GM12878 (cell line): Measurements from ENCODE around the gene TAC3. TPM values are rescaled to one million over a fixed set of nuclear protein-coding genes. Genes with fewer than 3 reads are reported as not detected.

Experiments used
- ATAC-seq: fragments of 200-7000 bp; cut with Tn5 transposase; 3 replicates; pipeline ENCODE4 v1.9.1; 2020; ENCODE audit warnings: mild to moderate bottlenecking, moderate library complexity
- BruUV-seq: library from RNA; stranded (reverse); fragments of 400-500 nt; replicated peaks from 2 replicates; lab custom pipeline; 2021; lab: Mats Ljungman, UMichigan
- CTCF ChIA-PET: fragments of 300-600 bp; sonication (Branson Sonifier 250); formaldehyde crosslinking; extraction: SDS; loops from one replicate; lab custom pipeline; 2021; ENCODE audit warnings: inconsistent platforms; lab: Yijun Ruan, JAX
- POLR2A ChIA-PET: fragments of 350-600 bp; formaldehyde crosslinking; extraction: SDS; loops from one replicate; lab custom pipeline; 2021; ENCODE audit warnings: inconsistent platforms; lab: Charles Lee
- RAD21 ChIA-PET: fragments of 300-600 bp; sonication (Branson Sonifier 250); formaldehyde crosslinking; loops from one replicate; lab custom pipeline; 2023; ENCODE audit warnings: antibody characterized with exemption; ENCODE audit not compliant: unreplicated experiment; lab: Charles Lee
- SMC1A ChIA-PET: fragments of 300-600 bp; sonication (Branson Sonifier 250); formaldehyde crosslinking; loops from one replicate; lab custom pipeline; 2023; ENCODE audit not compliant: unreplicated experiment, uncharacterized antibody; lab: Charles Lee
- DNase-seq: peaks from one replicate; pipeline ENCODE4 v3.0.0-alpha.2; 2011; ENCODE audit warnings: low read depth, low spot score
- FAIRE-seq: peaks from 3 replicates; lab custom pipeline; 2011; peaks lifted over from hg19 to GRCh38; lab: Jason Lieb, UNC
- H2AFZ ChIP-seq: 2 replicates; pipeline ENCODE4 v1.6.0; 2011; ENCODE audit warnings: low read depth, low read length, control low read depth; ENCODE audit not compliant: control insufficient read depth
- H3K27ac ChIP-seq: 2 replicates; pipeline ENCODE4 v1.5.1; 2011; ENCODE audit warnings: control low read depth; ENCODE audit not compliant: control insufficient read depth, insufficient read depth
- H3K27me3 ChIP-seq, 2 experiments: replicated peaks in 1 of 2; 2 replicates each; pipeline versions ENCODE4 v1.6.0 to v1.6.1; 2011; ENCODE audit warnings: low read length in 1 of 2; ENCODE audit not compliant: control insufficient read depth in 2 of 2, insufficient read depth in 2 of 2
- H3K36me3 ChIP-seq, 2 experiments: 2 replicates each; pipeline ENCODE4 v1.5.1; 2011; ENCODE audit warnings: low read length in 1 of 2; ENCODE audit not compliant: control insufficient read depth in 2 of 2, insufficient read depth in 2 of 2
- H3K4me1 ChIP-seq: 2 replicates; pipeline ENCODE4 v1.6.1; 2011; ENCODE audit warnings: mild to moderate bottlenecking, low read length, moderate library complexity, mixed read lengths; ENCODE audit not compliant: control insufficient read depth, insufficient read depth
- H3K4me2 ChIP-seq: 2 replicates; pipeline ENCODE4 v1.6.0; 2011; ENCODE audit warnings: control low read depth; ENCODE audit not compliant: control insufficient read depth, insufficient read depth
- H3K4me3 ChIP-seq: fragments of 200-600 bp; sonication (generic); 2 replicates; pipeline ENCODE4 v1.5.1; 2016
- H3K79me2 ChIP-seq: 2 replicates; pipeline ENCODE4 v1.6.0; 2011; ENCODE audit warnings: low read length; ENCODE audit not compliant: control insufficient read depth, insufficient read depth
- H3K9ac ChIP-seq: 2 replicates; pipeline ENCODE4 v1.8.0; 2011; ENCODE audit warnings: low read length, control low read depth, mixed read lengths; ENCODE audit not compliant: control insufficient read depth, insufficient read depth
- H3K9me3 ChIP-seq: replicated peaks from 3 replicates; pipeline ENCODE4 v1.5.1; 2011; ENCODE audit warnings: mild to moderate bottlenecking, low read length; ENCODE audit not compliant: control insufficient read depth, insufficient read depth
- H4K20me1 ChIP-seq: 2 replicates; pipeline ENCODE4 v1.6.0; 2011; ENCODE audit not compliant: control insufficient read depth, insufficient read depth
- EED ChIP-seq: sonication (generic); IDR thresholded peaks from 2 replicates; pipeline ENCODE4 v1.6.1; 2016; ENCODE audit warnings: antibody characterized with exemption, low read depth
- ETV6 ChIP-seq, 2 experiments: fragments of 450-650 bp in 1 of 2; IDR thresholded peaks in 1 of 2; conservative IDR thresholded peaks in 1 of 2; 2 replicates each; pipeline ENCODE4 v1.6.1; 2014; ENCODE audit warnings: antibody characterized with exemption in 1 of 2, borderline replicate concordance in 1 of 2, low read depth in 1 of 2, mild to moderate bottlenecking in 1 of 2, moderate library complexity in 1 of 2
- FOXM1 ChIP-seq: IDR thresholded peaks from 2 replicates; pipeline ENCODE4 v1.6.1; 2012; ENCODE audit warnings: low read depth, mild to moderate bottlenecking, inconsistent platforms, low read length, moderate library complexity
- MLLT1 ChIP-seq: fragments of 450-650 bp; IDR thresholded peaks from 2 replicates; pipeline ENCODE4 v1.6.1; 2016; ENCODE audit warnings: mild to moderate bottlenecking
- RELB ChIP-seq: fragments of 450-650 bp; IDR thresholded peaks from 2 replicates; pipeline ENCODE4 v1.6.1; 2017; ENCODE audit warnings: low read depth, mild to moderate bottlenecking, moderate library complexity
- SREBF2 ChIP-seq: IDR thresholded peaks from 2 replicates; pipeline ENCODE4 v1.6.1; 2012; ENCODE audit warnings: mild to moderate bottlenecking, low read length
- STAT1 ChIP-seq: fragments of 450-650 bp; conservative IDR thresholded peaks from 2 replicates; pipeline ENCODE4 v1.6.1; 2014; ENCODE audit warnings: antibody characterized with exemption, mild to moderate bottlenecking
- ZNF217 ChIP-seq: fragments of 450-650 bp; IDR thresholded peaks from 2 replicates; pipeline ENCODE4 v1.6.1; 2017; ENCODE audit warnings: antibody characterized with exemption, mild to moderate bottlenecking
- ZNF384 ChIP-seq: IDR thresholded peaks from 2 replicates; pipeline ENCODE4 v1.6.1; 2012; ENCODE audit warnings: low read depth, mild to moderate bottlenecking, low read length, improper control_type of control experiment, borderline replicate concordance
- WGBS: methylation state at CpG from one replicate; pipeline ENCODE4 v1.1.6; 2016; ENCODE audit warnings: low lambda C conversion rate; ENCODE audit not compliant: insufficient replicate concordance, insufficient coverage; ENCODE audit errors: missing lambda C conversion rate; 5-methylcytosine and 5-hydroxymethylcytosine counted together
- in situ Hi-C: fragments of 300-500 bp; cut with MboI; formaldehyde crosslinking; loops from 9 replicates; pipeline ENCODE4 v1.14.3; 2018; ENCODE audit warnings: mixed read lengths
- intact Hi-C: fragments of 100-400 bp; cut with micrococcal nuclease; formaldehyde crosslinking; loops from one replicate; pipeline ENCODE4 v1.14.2; 2022; ENCODE audit not compliant: unreplicated experiment
- polyA plus RNA-seq, 11 experiments: library from polyadenylated mRNA; depleted of rRNA in 4 of 11; unstranded in 6 of 11; stranded (reverse) in 5 of 11; fragments of >200 nt; fragmentation: Nextera tagmentation in 4 of 11; fragmentation: Illumina TruSeq in 1 of 11; extraction: Ambion mirVana in 4 of 11; extraction: Trizol in 1 of 11; gene quantifications; 1 replicate in 1 of 11; 2 replicates in 10 of 11; pipeline versions ENCODE4 v1.2.1 to v1.2.3, GENCODE V29; 2011 to 2016; ENCODE audit warnings: inconsistent platforms in 2 of 11, missing spikeins in 2 of 11, low read depth in 1 of 11
- total RNA-seq, 4 experiments: library from RNA; depleted of rRNA in 3 of 4; stranded (reverse); fragments of >200 nt in 3 of 4; fragmentation: Illumina TruSeq in 1 of 4; extraction: Trizol in 1 of 4; gene quantifications; 2 replicates each; pipeline versions ENCODE4 v1.2.1 to v1.2.3, GENCODE V29; 2013 to 2021

The TAC3 gene
- total and polyA plus RNA-seq, 10 of the 15 experiments (the other 5 are each of a cell fraction or from before 2014, with no cell fraction given): 0.11 to 0.18 (median 0.13) TPM; not detected in 7

GRCh38 chr12:57040211-57040610, 23.9 kb upstream of the TAC3 start:
- no peak overlapping the region for H3K4me3 ChIP-seq
- no peak overlapping the region for H3K27ac ChIP-seq
- POLR2A ChIA-PET: interaction anchor here (0.9 kb wide), 1 partner anchor 261 kb away, joined by 3 read pairs; no protein-coding TSS in a partner anchor
- no peak overlapping the region for H2AFZ ChIP-seq
- BruUV-seq: no TSS peak
- intact Hi-C loops: no loop called here
- no peak for TF ChIP-seq FOXM1
- no peak for TF ChIP-seq ZNF384
- no peak for TF ChIP-seq MLLT1
- no peak for TF ChIP-seq STAT1
- no peak for TF ChIP-seq RELB
- TF ChIP-seq EED: no peak
- no peak for TF ChIP-seq SREBF2
- no peak for TF ChIP-seq ZNF217
- no peak for TF ChIP-seq ETV6 (conservative IDR thresholded peaks at IDR 0.05 in 1 of 2, IDR thresholded peaks at IDR 0.05 in 1 of 2; ENCODE audit: borderline replicate concordance in 1 of 2, low read depth in 1 of 2)
- TF ChIP-seq, all 136 proteins: peak for 0
- Histone ChIP-seq H3K4me2 (no peak overlapping the region), H3K27me3 (no peaks in the 10 kb centered on the region), H4K20me1 (no peaks in the 10 kb centered on the region), H3K9me3 (no peaks in the 10 kb centered on the region), H3K79me2 (no peaks in the 10 kb centered on the region), H3K4me1 (no peaks in the 10 kb centered on the region), H3K9ac (no peak overlapping the region), H3K36me3 (no peaks in the 10 kb centered on the region)
- no peak for FAIRE-seq
- WGBS: 52% methylated on average over 4 of the region's 4 CpGs
- no peak for ATAC-seq
- in situ Hi-C loops: no loop called here
- ChIA-PET RAD21 (interaction anchor here (1.1 kb wide), 1 partner anchor 8 kb away, joined by 4 read pairs; no protein-coding TSS in a partner anchor), CTCF (interaction anchor here (1.0 to 1.9 kb wide), 5 partner anchors 9 to 84 kb away, joined by 3 to 5 read pairs (median 4); partner anchors contain the start of gene STAT6), SMC1A (interaction anchor here (1.5 kb wide), 1 partner anchor 17 kb away, joined by 3 read pairs; no protein-coding TSS in a partner anchor)
- no peak for DNase-seq
